Airway epithelial cell (primary cell): ENCODE data around the gene DGLUCY. TPM values are rescaled to one million over a fixed set of nuclear protein-coding genes. Genes with fewer than 3 reads are reported as not detected.

Source experiments
- total RNA-seq: library from RNA; depleted of rRNA; stranded (reverse); fragments of >200 nt; gene quantifications from 2 replicates; pipeline ENCODE4 v1.2.3, GENCODE V29; 2015

Gene DGLUCY
- 11.5 and 15.9 TPM in 2 replicates for total RNA-seq

GRCh38 chr14:91113829-91114078 is at the start of gene DGLUCY:
Gene DGLUCY (plus strand): TSS chr14:91114073. CDS start chr14:91160295, 46,222 bp downstream.

GRCh38 chr14:91244501-91244901 is 130.6 kb downstream of the DGLUCY start, which contains the start of gene GPR68:
Gene GPR68 (minus strand): TSS chr14:91244704. CDS start chr14:91235050, 9,654 bp downstream.

Other genes starting within 250 kb of the DGLUCY start
- gene RPS6KA5, start 53.4 kb upstream of the DGLUCY start, total RNA-seq, result 3.5 and 4.6 TPM in 2 replicates
- gene GPR68, start 130.6 kb downstream of the DGLUCY start, total RNA-seq, result 1.3 and 1.9 TPM in 2 replicates